Lower lobe of right lung (tissue), 2 donors: Measurements from ENCODE around the gene MYOD1. TPM values are rescaled to one million over a fixed set of nuclear protein-coding genes. Genes with fewer than 3 reads are reported as not detected.

ENCODE experiments used
- ATAC-seq, 2 donors: fragments of 200-7000 bp; cut with Tn5 transposase; one replicate each; pipeline ENCODE4 v1.9.1; 2020 to 2022; ENCODE audit warnings: mild to moderate bottlenecking in 2 of 2, moderate library complexity in 2 of 2
- DNase-seq: peaks from one replicate; pipeline ENCODE4 v3.0.0-alpha.2; 2020
- H3K27ac ChIP-seq: fragments of 200-600 bp; one replicate; pipeline ENCODE4 v1.8.0; 2022
- H3K27me3 ChIP-seq: fragments of 200-600 bp; one replicate; pipeline ENCODE4 v1.8.0; 2022; ENCODE audit warnings: low read depth
- H3K36me3 ChIP-seq: fragments of 200-600 bp; one replicate; pipeline ENCODE4 v1.8.0; 2022; ENCODE audit warnings: mild to moderate bottlenecking
- H3K4me1 ChIP-seq: fragments of 200-600 bp; one replicate; pipeline ENCODE4 v1.8.0; 2022
- H3K4me3 ChIP-seq: fragments of 200-600 bp; one replicate; pipeline ENCODE4 v1.8.0; 2022; ENCODE audit warnings: mild to moderate bottlenecking
- H3K9me3 ChIP-seq: fragments of 200-600 bp; one replicate; pipeline ENCODE4 v1.8.0; 2022
- CTCF ChIP-seq: fragments of 200-600 bp; IDR thresholded peaks from one replicate; pipeline ENCODE4 v1.8.0; 2022; ENCODE audit warnings: antibody characterized with exemption, mild to moderate bottlenecking
- intact Hi-C: fragments of 100-400 bp; cut with DNase I; formaldehyde crosslinking; loops from one replicate; pipeline ENCODE4 v1.11.0; 2022
- total RNA-seq: library from RNA; stranded (reverse); fragmentation: NEBNext Ultra II Directional; extraction: Animal tissue kit (Norgen Biotek cat#: 25700); gene quantifications from one replicate; pipeline ENCODE4 v1.2.1, GENCODE V29; 2021
- donor health status: DM: no; HTN: yes; CAD: no; lungs with severe emphysema.

The MYOD1 gene
- total RNA-seq, 1 donor from 2014 or later: not detected

- intact Hi-C loops: no loop called here
- no peak for TF ChIP-seq CTCF
Observed at GRCh38 chr11:17746096-17746495, 26.7 kb downstream of the MYOD1 start.

GRCh38 chr11:17747131-17747955 lies 28.0 kb downstream of the MYOD1 start:
- DNase-seq (no peak), ATAC-seq (no peak)
- Histone ChIP-seq H3K4me1 (no peaks in the 10 kb centered on the region), H3K27ac (no peak overlapping the region), H3K4me3 (no peak overlapping the region), H3K36me3 (no peaks in the 10 kb centered on the region), H3K27me3 (peaks cover 11% of the 10 kb centered on the region), H3K9me3 (no peaks in the 10 kb centered on the region)
- intact Hi-C loops: no loop called here
- no peak for TF ChIP-seq CTCF

More at GRCh38 chr11:17746096-17746495, 26.7 kb downstream of the MYOD1 start:
- Histone ChIP-seq H3K9me3 (no peaks in the 10 kb centered on the region), H3K36me3 (no peaks in the 10 kb centered on the region), H3K4me1 (no peaks in the 10 kb centered on the region), H3K27ac (no peak overlapping the region), H3K27me3 (peaks cover 18% of the 10 kb centered on the region), H3K4me3 (no peak overlapping the region)
- ATAC-seq (no peak), DNase-seq (no peak)

- no peak for DNase-seq
- H3K9me3 ChIP-seq: no peaks in the 10 kb centered on the region
- no peaks in the 10 kb centered on the region for H3K4me1 ChIP-seq
- peaks cover 11% of the 10 kb centered on the region for H3K27me3 ChIP-seq
- ATAC-seq: no peak
- H3K27ac ChIP-seq: no peak overlapping the region
- H3K36me3 ChIP-seq: no peaks in the 10 kb centered on the region
- no peak overlapping the region for H3K4me3 ChIP-seq
- intact Hi-C loops: no loop called here
- no peak for TF ChIP-seq CTCF
Observed at GRCh38 chr11:17748044-17748443, 28.7 kb downstream of the MYOD1 start.

GRCh38 chr11:17748761-17749721 lies 29.7 kb downstream of the MYOD1 start:
- TF ChIP-seq CTCF: no peak
- Histone ChIP-seq H3K27me3 (peaks cover 11% of the 10 kb centered on the region), H3K4me3 (no peak overlapping the region), H3K9me3 (no peaks in the 10 kb centered on the region), H3K27ac (no peak overlapping the region), H3K36me3 (no peaks in the 10 kb centered on the region), H3K4me1 (no peaks in the 10 kb centered on the region)
- intact Hi-C loops: no loop called here
- no peak for ATAC-seq
- DNase-seq: no peak

- intact Hi-C loops: no loop called here
- Histone ChIP-seq H3K27me3 (peaks cover 11% of the 10 kb centered on the region), H3K36me3 (no peaks in the 10 kb centered on the region), H3K27ac (no peak overlapping the region), H3K9me3 (no peaks in the 10 kb centered on the region), H3K4me3 (no peak overlapping the region), H3K4me1 (no peaks in the 10 kb centered on the region)
- no peak for DNase-seq
- ATAC-seq: no peak
- TF ChIP-seq CTCF: no peak
Observed at GRCh38 chr11:17750013-17750800, 30.8 kb downstream of the MYOD1 start.
